Activated CD4-positive, CD25-positive, alpha-beta regulatory T cell treated with anti-CD3 and anti-CD28 coated beads, Interleukin-2, amount 50 U/mL, for 24 hours (primary cell): ENCODE data around the gene PRRC2C.

ENCODE experiments used
- ATAC-seq, 2 donors: fragments of 150-1000 bp; cut with Tn5 transposase; one replicate each; pipeline ENCODE4 v1.10.0; 2021; ENCODE audit warnings: mild to moderate bottlenecking in 1 of 2, moderate library complexity in 1 of 2

Gene PRRC2C

DNA sequence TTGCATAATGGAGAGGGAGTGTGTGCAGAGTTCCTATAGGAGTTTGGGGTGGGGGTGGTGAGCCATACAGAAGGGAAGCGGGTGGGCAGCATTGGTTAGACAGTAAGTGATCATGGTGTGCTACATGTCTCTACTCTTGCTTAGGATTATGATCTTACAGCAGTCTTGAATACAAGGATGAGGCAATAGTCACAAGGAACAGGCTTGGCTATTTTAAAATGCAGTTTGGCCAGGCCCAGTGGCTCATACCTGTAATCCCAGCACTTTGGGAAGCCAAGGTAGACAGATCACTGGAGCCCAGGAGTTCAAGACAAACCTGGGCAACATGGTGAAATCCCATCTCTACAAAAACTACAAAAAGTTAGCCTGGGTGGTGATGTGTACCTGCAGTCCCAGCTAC lies 154.9 kb downstream of the PRRC2C start:
- ATAC-seq = no peak

DNA sequence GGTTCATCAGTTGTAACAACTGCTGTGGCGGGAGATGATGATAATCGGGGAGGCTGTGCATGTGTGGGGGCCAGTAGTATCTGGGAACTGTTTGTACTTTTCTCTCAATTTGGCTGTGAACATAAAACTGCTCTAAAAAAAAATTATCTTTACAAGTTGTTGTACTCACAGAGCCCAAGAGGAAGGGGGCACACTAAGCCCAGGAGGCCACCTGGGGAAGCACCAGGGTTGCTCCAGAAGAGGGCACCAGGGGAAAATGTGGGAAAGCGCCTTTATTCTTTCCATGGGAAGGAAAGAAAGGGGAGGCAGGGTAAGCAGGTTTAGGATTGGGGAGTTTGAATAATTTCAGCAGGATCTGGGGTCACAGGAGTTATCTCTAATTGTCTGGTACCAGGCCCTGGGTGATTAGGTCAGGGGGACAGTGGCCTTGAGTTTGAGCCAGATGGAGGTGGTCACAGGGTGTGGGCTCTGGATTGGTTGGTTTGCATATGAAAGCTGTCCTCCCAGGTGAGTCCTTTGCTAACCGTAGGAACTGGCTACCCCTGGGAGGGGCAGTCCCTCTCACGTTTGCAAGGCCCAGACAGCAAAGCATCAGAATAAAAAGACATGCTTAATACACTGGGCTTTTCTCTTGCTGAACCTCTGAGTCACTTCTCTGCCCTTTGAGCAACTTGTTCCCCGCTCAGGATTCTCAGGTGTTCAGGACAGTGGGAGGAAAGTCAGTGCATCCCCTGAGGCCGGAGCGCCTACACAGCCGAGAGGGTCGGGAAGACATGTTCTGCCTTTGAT lies 155.9 kb downstream of the PRRC2C start:
- ATAC-seq = no peak

DNA sequence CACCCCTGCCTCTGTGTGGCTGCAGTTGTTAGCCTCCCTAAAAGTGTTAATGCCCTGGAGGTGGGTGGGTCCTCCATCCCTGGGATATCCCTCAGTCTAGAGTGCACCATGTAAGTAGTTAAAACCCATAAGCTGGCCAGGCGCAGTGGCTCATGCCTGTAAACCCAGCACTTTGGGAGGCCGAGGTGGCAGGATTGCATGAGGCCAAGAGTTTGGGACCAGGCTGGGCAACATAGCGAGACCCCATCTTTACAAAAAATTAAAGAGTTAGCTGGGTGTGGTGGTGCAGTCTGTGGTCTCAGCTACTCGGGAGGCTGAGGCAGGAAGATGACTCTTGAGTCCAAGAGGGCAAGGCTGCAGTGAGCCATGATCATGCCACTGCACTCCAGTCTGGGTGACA lies 156.9 kb downstream of the PRRC2C start:
- ATAC-seq = no peak
